WERI-Rb-1 (cell line): ENCODE results near the gene TBX6.

Source experiments
- DNase-seq: peaks from one replicate; pipeline ENCODE4 v3.0.0-alpha.2; 2020
- H3K27ac ChIP-seq: fragments of 250-450 bp; sonication (Bioruptor Pico); 2 replicates; pipeline ENCODE4 v1.5.1; 2020; ENCODE audit warnings: mild to moderate bottlenecking, moderate library complexity
- H3K27me3 ChIP-seq: fragments of 250-450 bp; sonication (Bioruptor Pico); 2 replicates; pipeline ENCODE4 v1.5.1; 2021; ENCODE audit warnings: mild to moderate bottlenecking, low read depth, moderate library complexity; ENCODE audit not compliant: insufficient read depth, severe bottlenecking
- H3K36me3 ChIP-seq: fragments of 250-450 bp; sonication (Bioruptor Pico); 2 replicates; pipeline ENCODE4 v1.5.1; 2020; ENCODE audit warnings: mild to moderate bottlenecking, moderate library complexity
- H3K4me3 ChIP-seq: 2 replicates; pipeline ENCODE4 v1.5.1; 2011; ENCODE audit warnings: low read depth, mild to moderate bottlenecking, control low read depth, low read length
- H3K9me3 ChIP-seq: fragments of 250-450 bp; sonication (Bioruptor Pico); 2 replicates; pipeline ENCODE4 v1.5.1; 2021; ENCODE audit warnings: mild to moderate bottlenecking, moderate library complexity; ENCODE audit not compliant: severe bottlenecking
- TF ChIP-seq, protein P1 (sequence below): IDR thresholded peaks from 2 replicates; pipeline ENCODE4 v1.5.1; 2011; ENCODE audit warnings: low read depth, mild to moderate bottlenecking, control low read depth, inconsistent platforms, low read length

Gene TBX6

DNA sequence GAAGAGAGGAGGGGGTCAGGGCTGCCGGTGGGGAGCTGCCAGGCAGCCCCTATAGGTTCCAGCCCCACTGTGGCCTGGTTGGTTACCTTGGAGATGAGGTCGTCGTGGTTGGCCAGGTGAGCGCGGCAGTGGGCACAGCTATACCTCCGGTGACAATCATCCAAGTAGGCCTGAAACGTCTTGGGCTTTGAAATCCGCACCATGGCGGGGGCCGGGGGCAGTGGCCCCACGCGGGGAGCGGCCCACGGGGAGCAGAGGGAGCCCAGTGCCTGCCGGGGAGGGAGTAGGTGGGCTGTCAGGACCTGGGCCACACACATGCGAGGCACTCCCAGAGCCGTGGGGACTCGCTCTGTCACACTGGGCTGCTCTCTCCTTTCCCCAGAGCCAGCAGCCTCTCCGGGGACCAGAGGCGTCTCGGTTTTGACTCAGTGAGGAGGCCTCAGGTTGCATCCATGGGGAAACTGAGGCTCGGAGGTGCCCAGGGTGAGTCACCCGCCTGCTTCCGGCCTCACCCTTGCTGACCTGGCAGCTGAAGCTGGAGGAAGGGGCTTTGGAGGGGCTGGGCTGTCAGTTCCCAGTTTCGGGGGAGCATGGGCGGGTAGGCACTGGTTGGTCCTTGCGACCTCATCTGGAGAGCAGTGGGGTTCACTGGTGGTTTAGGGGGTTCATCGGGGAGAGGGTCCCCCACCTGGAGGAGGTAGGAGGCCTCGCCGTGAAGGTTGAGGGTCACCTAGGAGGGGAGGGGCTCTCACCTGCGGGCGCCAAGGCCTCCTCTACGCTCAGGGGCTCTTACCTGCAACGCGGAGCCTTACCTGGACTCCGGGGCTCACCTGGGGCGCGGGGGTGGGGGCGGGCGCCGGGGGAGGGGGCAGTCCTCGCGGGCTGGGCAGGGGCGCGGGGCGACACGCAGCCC is 3.7 kb upstream of the TBX6 start:
- Histone ChIP-seq H3K4me3 (peak overlapping the region; percentile 54), H3K27me3 (no peaks in the 10 kb centered on the region), H3K27ac (peak overlapping the region; percentile 77), H3K36me3 (peaks cover 22% of the 10 kb centered on the region), H3K9me3 (peaks cover 18% of the 10 kb centered on the region)
- TF ChIP-seq, protein P1, sequence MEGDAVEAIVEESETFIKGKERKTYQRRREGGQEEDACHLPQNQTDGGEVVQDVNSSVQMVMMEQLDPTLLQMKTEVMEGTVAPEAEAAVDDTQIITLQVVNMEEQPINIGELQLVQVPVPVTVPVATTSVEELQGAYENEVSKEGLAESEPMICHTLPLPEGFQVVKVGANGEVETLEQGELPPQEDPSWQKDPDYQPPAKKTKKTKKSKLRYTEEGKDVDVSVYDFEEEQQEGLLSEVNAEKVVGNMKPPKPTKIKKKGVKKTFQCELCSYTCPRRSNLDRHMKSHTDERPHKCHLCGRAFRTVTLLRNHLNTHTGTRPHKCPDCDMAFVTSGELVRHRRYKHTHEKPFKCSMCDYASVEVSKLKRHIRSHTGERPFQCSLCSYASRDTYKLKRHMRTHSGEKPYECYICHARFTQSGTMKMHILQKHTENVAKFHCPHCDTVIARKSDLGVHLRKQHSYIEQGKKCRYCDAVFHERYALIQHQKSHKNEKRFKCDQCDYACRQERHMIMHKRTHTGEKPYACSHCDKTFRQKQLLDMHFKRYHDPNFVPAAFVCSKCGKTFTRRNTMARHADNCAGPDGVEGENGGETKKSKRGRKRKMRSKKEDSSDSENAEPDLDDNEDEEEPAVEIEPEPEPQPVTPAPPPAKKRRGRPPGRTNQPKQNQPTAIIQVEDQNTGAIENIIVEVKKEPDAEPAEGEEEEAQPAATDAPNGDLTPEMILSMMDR = no peak
- no peak for DNase-seq

- peaks cover 18% of the 10 kb centered on the region for H3K9me3 ChIP-seq
- H3K27me3 ChIP-seq = no peaks in the 10 kb centered on the region
- no peak overlapping the region; the same call in 1 of the 2 replicates for H3K27ac ChIP-seq
- DNase-seq = no peak
- peaks cover 22% of the 10 kb centered on the region for H3K36me3 ChIP-seq
- TF ChIP-seq, protein P1 = no peak
- H3K4me3 ChIP-seq = no peak overlapping the region
Observed at GRCh38 chr16:30094541-30095165, 2.9 kb upstream of the TBX6 start.

- TF ChIP-seq, protein P1 = peak; percentile 88
- peaks cover 12% of the 10 kb centered on the region for H3K9me3 ChIP-seq
- no peaks in the 10 kb centered on the region for H3K27me3 ChIP-seq
- H3K4me3 ChIP-seq = peak overlapping the region; percentile 48
- peak overlapping the region; percentile 92 for H3K27ac ChIP-seq
- DNase-seq = peak; percentile 86
- peaks cover 20% of the 10 kb centered on the region for H3K36me3 ChIP-seq
Observed at GRCh38 chr16:30092373-30093010, 768 bp upstream of the TBX6 start.

DNA sequence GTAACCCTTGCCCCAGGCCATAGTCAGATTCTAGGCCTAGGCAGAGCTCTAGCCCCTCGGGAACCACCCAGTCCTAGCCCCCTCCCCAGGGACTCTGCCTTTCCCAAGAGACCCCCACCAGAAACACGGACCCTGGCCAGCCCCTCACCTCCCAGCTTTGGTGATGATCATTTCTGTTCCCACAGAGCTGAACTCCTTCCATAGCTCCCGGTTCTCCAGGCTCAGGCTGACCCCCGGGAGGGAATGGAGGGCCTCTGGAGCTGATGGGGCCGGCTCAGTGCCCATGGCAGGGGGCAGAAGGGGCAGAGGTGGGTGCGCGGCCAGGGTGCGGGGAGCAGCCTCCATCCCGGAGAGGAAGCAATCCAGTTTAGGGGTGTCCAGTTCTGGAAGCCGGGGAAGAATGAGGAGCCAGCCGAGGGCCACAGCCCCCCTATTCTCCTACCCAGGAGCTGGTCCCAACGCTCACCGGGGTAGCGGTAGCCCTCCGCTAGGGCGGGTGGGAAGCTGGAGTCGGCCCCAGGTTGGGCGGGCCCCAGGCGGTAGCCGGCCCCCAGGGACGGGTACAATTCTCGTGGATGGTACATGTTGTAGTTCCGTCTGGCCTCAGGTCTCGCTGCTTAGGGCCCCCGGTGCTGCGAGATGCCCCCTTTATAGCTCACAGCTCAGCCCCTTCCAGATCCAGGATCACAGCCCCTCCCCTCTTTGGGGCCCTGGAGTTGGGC is 953 bp downstream of the TBX6 start:
- Histone ChIP-seq H3K36me3 (peaks cover 14% of the 10 kb centered on the region), H3K4me3 (peak overlapping the region; percentile 48), H3K27me3 (no peaks in the 10 kb centered on the region), H3K9me3 (no peaks in the 10 kb centered on the region), H3K27ac (peak overlapping the region; percentile 92)
- TF ChIP-seq, protein P1 = no peak
- DNase-seq = no peak

- Histone ChIP-seq H3K36me3 (peaks cover 21% of the 10 kb centered on the region), H3K9me3 (no peaks in the 10 kb centered on the region), H3K27ac (no peak overlapping the region), H3K27me3 (no peaks in the 10 kb centered on the region), H3K4me3 (no peak overlapping the region)
- no peak for DNase-seq
- TF ChIP-seq, protein P1 = no peak
Observed at GRCh38 chr16:30088832-30089624, 2.7 kb downstream of the TBX6 start.
